Kidney (tissue), 14 donors: ENCODE results near the gene PIK3R1. TPM values are rescaled to one million over a fixed set of nuclear protein-coding genes. Genes with fewer than 3 reads are reported as not detected.

ENCODE experiments used
- DNase-seq, 5 donors: peaks; one replicate each; pipeline ENCODE4 v3.0.0-alpha.2; 2013 to 2020
- FAIRE-seq: peaks from 2 replicates; lab custom pipeline; 2012; peaks lifted over from hg19 to GRCh38; lab: Jason Lieb, UNC
- H3K27ac ChIP-seq, 2 donors: one replicate each; pipeline ENCODE4 v1.7.0; 2013; ENCODE audit warnings: low read depth in 2 of 2, low read length in 2 of 2, inconsistent platforms in 1 of 2
- H3K27me3 ChIP-seq: one replicate; pipeline ENCODE4 v1.7.1; 2013; ENCODE audit warnings: low read length, inconsistent platforms; ENCODE audit not compliant: control insufficient read depth, insufficient read depth
- H3K36me3 ChIP-seq, 3 donors: one replicate each; pipeline versions ENCODE4 v1.7.0 to v1.7.1; 2013; ENCODE audit warnings: low read length in 3 of 3, control low read depth in 1 of 3, inconsistent platforms in 1 of 3; ENCODE audit not compliant: insufficient read depth in 3 of 3, control insufficient read depth in 2 of 3
- H3K4me1 ChIP-seq, 3 donors: one replicate each; pipeline versions ENCODE4 v1.7.0 to v1.7.1; 2013; ENCODE audit warnings: low read length in 3 of 3, inconsistent platforms in 1 of 3, low read depth in 1 of 3; ENCODE audit not compliant: control insufficient read depth in 2 of 3, insufficient read depth in 2 of 3
- H3K4me3 ChIP-seq, 3 donors: one replicate each; pipeline versions ENCODE4 v1.7.0 to v1.8.1; 2013; ENCODE audit warnings: low read length in 3 of 3, control low read depth in 1 of 3, inconsistent platforms in 1 of 3
- H3K9ac ChIP-seq, 3 donors: one replicate each; pipeline versions ENCODE4 v1.7.0 to v1.7.1; 2013; ENCODE audit warnings: low read length in 3 of 3, control low read depth in 1 of 3, inconsistent platforms in 1 of 3
- H3K9me3 ChIP-seq, 3 donors: one replicate each; pipeline versions ENCODE4 v1.7.0 to v1.7.1; 2013; ENCODE audit warnings: low read length in 3 of 3, control low read depth in 1 of 3, inconsistent platforms in 1 of 3; ENCODE audit not compliant: control insufficient read depth in 2 of 3, insufficient read depth in 1 of 3
- intact Hi-C: fragments of 100-400 bp; cut with DNase I; formaldehyde crosslinking; loops from one replicate; pipeline ENCODE4 v1.11.1; 2022
- polyA plus RNA-seq: library from polyadenylated mRNA; stranded (reverse); fragments of 350-450 nt; fragmentation: Illumina TruSeq; extraction: RNeasy Lipid Tissue Mini Kit (QIAGEN cat#74804); gene quantifications from one replicate; pipeline ENCODE4 v1.2.3, GENCODE V29; 2014; ENCODE audit warnings: low read depth, low replicate concordance; ENCODE audit not compliant: insufficient read depth
- total RNA-seq: library from RNA; stranded (reverse); fragmentation: NEBNext Ultra II Directional; extraction: Animal tissue kit (Norgen Biotek cat#: 25700); gene quantifications from one replicate; pipeline ENCODE4 v1.2.1, GENCODE V29; 2021
- TF ChIP-seq, protein P1 (sequence below): IDR thresholded peaks from 3 replicates; pipeline ENCODE4 v1.5.1; 2012; ENCODE audit warnings: mild to moderate bottlenecking, moderate library complexity, borderline replicate concordance; ENCODE audit not compliant: insufficient read depth; ENCODE audit errors: extremely low read depth
- donor health status: control.
- donor health status: control.
- donor health status: control.
- donor health status: control.
- donor health status: control.
- donor health status: DM: yes; HTN: yes; CAD: no.
- donor health status: Normal renal cell carcinoma (clear cell type).

Gene PIK3R1
- total and polyA plus RNA-seq, 2 donors from 2014 or later, result 26.6 to 138 TPM

DNA sequence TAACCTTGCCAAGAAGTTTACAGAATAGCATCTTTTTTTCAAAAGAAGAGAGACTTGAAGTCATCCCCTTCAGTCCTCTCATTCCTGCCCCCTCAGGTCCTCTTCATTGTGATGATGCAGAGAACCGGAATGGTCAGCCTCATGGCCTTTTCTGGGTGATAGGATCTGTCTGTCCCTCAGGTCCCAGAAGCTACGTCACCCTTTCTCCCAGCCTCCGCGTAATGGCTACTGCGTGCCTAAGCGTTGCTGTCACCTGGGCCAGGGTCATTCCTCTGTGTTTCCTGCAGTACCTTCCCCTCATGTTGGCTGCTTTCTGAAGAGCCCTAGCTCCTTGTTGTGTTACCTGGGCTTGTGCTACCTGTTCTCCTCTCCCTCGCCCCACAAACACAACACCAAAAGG is 4.7 kb downstream of the PIK3R1 start:
- Histone ChIP-seq H3K27ac (no peak overlapping the region), H3K9me3 (peaks cover 0 to 4% (median 0%) of the 10 kb centered on the region in 3 donors), H3K36me3 (no peaks in the 10 kb centered on the region), H3K4me3 (no peak overlapping the region), H3K4me1 (peaks cover 0 to 19% (median 13%) of the 10 kb centered on the region in 3 donors), H3K27me3 (no peaks in the 10 kb centered on the region), H3K9ac (no peak overlapping the region)
- DNase-seq (no peak), FAIRE-seq (no peak)
- intact Hi-C loops, result no loop called here
- TF ChIP-seq, protein P1, sequence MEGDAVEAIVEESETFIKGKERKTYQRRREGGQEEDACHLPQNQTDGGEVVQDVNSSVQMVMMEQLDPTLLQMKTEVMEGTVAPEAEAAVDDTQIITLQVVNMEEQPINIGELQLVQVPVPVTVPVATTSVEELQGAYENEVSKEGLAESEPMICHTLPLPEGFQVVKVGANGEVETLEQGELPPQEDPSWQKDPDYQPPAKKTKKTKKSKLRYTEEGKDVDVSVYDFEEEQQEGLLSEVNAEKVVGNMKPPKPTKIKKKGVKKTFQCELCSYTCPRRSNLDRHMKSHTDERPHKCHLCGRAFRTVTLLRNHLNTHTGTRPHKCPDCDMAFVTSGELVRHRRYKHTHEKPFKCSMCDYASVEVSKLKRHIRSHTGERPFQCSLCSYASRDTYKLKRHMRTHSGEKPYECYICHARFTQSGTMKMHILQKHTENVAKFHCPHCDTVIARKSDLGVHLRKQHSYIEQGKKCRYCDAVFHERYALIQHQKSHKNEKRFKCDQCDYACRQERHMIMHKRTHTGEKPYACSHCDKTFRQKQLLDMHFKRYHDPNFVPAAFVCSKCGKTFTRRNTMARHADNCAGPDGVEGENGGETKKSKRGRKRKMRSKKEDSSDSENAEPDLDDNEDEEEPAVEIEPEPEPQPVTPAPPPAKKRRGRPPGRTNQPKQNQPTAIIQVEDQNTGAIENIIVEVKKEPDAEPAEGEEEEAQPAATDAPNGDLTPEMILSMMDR, result no peak

DNA sequence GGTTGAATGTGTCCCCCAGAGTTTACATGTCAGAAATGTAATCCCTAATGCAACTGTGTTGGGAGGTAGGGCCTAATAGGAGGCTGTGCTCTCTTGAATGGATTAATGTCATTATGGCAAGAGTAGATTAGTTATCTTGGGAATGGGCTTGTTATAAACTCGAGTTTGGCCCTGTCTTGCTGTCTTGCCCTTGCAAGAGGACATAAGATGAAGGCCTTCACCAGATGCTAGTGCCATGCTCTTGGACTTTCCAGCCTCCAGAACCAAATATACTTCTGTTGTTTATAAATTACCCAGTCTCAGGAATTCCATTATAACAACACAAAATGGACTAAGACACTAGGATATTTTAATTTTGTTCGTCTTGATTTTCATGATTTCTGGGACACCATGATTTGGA is 5.4 kb downstream of the PIK3R1 start:
- Histone ChIP-seq H3K36me3 (no peaks in the 10 kb centered on the region), H3K27ac (no peak overlapping the region), H3K9ac (no peak overlapping the region), H3K27me3 (no peaks in the 10 kb centered on the region), H3K4me1 (peaks cover 0 to 19% (median 17%) of the 10 kb centered on the region in 3 donors), H3K9me3 (peaks cover 0 to 4% (median 0%) of the 10 kb centered on the region in 3 donors), H3K4me3 (no peak overlapping the region)
- FAIRE-seq (no peak), DNase-seq (no peak)
- intact Hi-C loops, result no loop called here
- TF ChIP-seq, protein P1, result no peak

DNA sequence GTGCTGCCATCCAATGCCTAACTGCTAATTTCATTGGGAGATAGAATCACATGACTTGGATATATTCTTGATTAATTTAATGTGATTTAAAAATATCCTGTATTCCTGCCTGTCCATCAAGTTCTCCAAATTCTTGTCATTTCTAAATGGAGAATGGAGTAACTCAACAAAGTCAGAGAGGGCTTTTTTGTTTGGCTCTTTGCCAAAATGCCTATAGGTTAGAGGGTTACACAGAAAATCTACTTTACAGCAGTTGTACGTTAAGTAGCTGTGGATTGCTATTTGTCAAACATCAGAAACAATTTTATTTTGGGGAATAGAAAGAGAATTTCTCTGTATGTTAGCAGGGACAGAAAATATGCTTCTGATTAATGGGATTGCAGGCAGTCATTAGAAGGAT is 5.9 kb downstream of the PIK3R1 start:
- FAIRE-seq (no peak), DNase-seq (no peak)
- intact Hi-C loops, result no loop called here
- Histone ChIP-seq H3K4me1 (peaks cover 0 to 19% (median 17%) of the 10 kb centered on the region in 3 donors), H3K9ac (no peak overlapping the region), H3K27me3 (no peaks in the 10 kb centered on the region), H3K4me3 (no peak overlapping the region), H3K9me3 (peaks cover 0 to 4% (median 0%) of the 10 kb centered on the region in 3 donors), H3K36me3 (peaks cover 0 to 2% (median 0%) of the 10 kb centered on the region in 3 donors), H3K27ac (no peak overlapping the region)
- TF ChIP-seq, protein P1, result no peak

DNA sequence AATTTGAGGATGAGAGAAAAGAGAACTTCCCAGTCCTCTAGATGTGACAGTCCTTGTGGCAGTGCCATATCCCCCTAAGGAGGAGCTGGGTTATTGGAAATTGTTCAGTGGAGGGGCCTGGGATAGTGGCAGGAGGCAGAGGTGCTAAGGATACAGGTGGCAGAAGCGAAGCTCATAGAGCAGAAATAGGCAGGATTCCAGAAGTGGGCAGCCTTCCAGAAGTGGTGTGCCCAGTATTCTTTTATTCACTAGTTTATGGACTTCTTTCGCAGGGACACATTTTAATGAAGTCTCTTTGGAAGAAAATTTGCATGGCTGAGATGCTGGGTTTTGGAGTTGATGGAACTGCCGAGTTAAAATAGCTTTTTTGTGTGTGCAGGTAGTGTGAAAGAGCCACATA is 6.8 kb downstream of the PIK3R1 start:
- H3K9me3 ChIP-seq, result peaks cover 0 to 4% (median 0%) of the 10 kb centered on the region in 3 donors
- no peak overlapping the region for H3K9ac ChIP-seq
- H3K4me3 ChIP-seq, result no peak overlapping the region
- no peak for FAIRE-seq
- TF ChIP-seq, protein P1, result no peak
- H3K36me3 ChIP-seq, result peaks cover 0 to 4% (median 4%) of the 10 kb centered on the region in 3 donors
- H3K27ac ChIP-seq, result no peak overlapping the region
- no peaks in the 10 kb centered on the region for H3K27me3 ChIP-seq
- DNase-seq, result no peak
- H3K4me1 ChIP-seq, result peaks cover 0 to 19% (median 17%) of the 10 kb centered on the region in 3 donors
- intact Hi-C loops, result no loop called here
